Sigmoid colon (tissue), 4 donors: ENCODE data around the gene AHNAK2.
"Not testable (repeated sequence)": the region's sequence is repeated elsewhere in the genome, so short reads cannot be mapped to it uniquely, and the experiment has no call there.

ENCODE experiments used
- CTCF ChIP-seq, 4 experiments: fragments of 450-650 bp in 3 of 4; fragments of 200-600 bp in 1 of 4; IDR thresholded peaks; one replicate each; pipeline ENCODE4 v1.5.1; 2016 to 2019; ENCODE audit warnings: antibody characterized with exemption in 4 of 4, mild to moderate bottlenecking in 3 of 4, moderate library complexity in 2 of 4
- EP300 ChIP-seq, 4 donors: sonication (generic); formaldehyde crosslinking; IDR thresholded peaks; one replicate each; pipeline ENCODE4 v1.6.1; 2017; ENCODE audit warnings: antibody characterized with exemption in 4 of 4
- POLR2A ChIP-seq, 2 donors: fragments of 450-650 bp; IDR thresholded peaks; one replicate each; pipeline ENCODE4 v1.6.1; 2016; ENCODE audit warnings: antibody characterized with exemption in 2 of 2, mild to moderate bottlenecking in 2 of 2, moderate library complexity in 2 of 2
- POLR2AphosphoS5 ChIP-seq, 4 donors: sonication (generic); formaldehyde crosslinking; IDR thresholded peaks; one replicate each; pipeline ENCODE4 v1.6.1; 2017; ENCODE audit warnings: antibody characterized with exemption in 4 of 4

GRCh38 chr14:105027718-105028117, 49.5 kb upstream of the AHNAK2 start:
- TF ChIP-seq CTCF, POLR2A, POLR2AphosphoS5, EP300 (IDR thresholded peaks at IDR 0.05): not testable (repeated sequence)
